ENCODE measurements around the gene MAD2L2.

Gene MAD2L2

GRCh38 chr1:11680270-11681070, 478 bp downstream of the MAD2L2 start:
- no peak for DNase-seq

GRCh38 chr1:11678442-11678841, 2.5 kb downstream of the MAD2L2 start:
- DNase-seq = no peak

- no peak for DNase-seq
These were observed 4.4 kb downstream of the MAD2L2 start for GRCh38 chr1:11676386-11677103.

GRCh38 chr1:11675325-11675724, 5.6 kb downstream of the MAD2L2 start:
- DNase-seq = no peak

DNA sequence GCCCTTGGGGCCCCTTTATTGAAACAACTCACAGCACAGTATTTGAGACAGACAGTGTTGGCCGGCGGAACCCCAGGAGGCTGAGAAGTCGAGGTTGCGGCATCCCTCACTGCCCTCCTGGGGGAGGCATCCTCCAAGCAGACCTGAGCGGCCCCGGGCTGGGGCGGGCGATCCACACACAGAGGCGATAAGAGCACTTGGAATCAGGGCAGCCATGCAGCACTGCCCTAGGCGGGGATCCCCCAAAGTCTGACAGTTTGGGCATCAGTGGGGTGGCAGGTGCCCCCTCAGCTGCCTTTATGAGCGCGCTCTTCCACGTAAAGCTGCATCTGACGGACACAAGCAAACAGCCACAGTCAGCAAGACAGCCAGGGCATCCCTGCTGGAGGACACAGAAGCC, 6.5 kb downstream of the MAD2L2 start:
- no peak for DNase-seq

GRCh38 chr1:11673089-11673769, 7.7 kb downstream of the MAD2L2 start:
- DNase-seq = no peak

DNA sequence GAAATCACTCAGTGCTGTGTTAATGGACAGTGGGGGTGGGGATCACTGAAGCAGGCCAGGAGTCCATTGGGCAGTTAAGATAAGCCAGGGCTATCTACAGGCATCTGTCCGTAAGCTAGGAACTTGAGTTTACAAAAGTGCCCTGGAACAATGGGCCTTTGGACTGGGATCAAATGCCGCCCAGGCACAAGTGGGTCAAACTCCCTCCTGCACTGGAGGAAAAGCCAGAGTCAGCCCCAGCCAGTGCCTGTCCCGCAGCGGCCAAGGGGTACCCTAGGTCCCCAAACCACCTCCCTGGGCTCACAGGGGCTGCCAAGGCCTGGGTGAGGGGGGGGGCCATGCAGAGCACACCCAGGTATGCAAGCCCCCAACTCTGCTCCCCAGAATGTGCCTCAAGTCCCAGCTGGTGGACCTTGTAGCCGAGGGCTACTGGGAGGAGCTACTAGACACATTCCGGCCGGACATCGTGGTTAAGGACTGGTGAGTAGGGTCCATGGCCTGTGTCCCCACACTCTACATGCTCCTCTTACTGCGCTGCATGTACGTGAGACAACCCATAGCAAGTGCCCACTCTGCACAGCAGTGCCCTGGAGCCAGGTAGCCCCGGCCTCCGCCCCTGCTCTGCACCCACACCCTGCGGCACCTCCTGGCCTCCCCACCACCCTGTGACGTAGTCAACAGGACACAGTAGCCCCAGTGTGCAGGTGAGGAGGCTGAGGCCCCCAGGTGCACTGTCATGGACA, 9.2 kb downstream of the MAD2L2 start:
- DNase-seq = no peak

DNA sequence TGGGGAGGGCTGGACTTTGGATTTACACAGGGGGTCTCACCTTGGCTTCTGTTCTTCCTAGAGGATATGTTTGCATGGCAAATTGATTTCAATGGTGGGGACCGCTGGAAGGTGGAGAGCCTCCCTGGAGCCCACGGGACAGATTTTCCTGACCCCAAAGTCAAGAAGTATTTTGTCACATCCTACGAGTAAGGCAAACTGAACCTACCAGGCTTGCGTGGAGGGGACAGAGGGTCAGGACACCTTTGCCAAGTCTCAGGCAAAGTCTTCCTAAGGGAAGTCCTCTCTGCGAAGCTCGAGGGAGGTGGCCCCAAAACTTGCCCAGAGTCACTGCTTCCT, 9.8 kb downstream of the MAD2L2 start:
- DNase-seq = no peak

- DNase-seq = no peak
These were observed 10.2 kb downstream of the MAD2L2 start for GRCh38 chr1:11670747-11671146.

DNA sequence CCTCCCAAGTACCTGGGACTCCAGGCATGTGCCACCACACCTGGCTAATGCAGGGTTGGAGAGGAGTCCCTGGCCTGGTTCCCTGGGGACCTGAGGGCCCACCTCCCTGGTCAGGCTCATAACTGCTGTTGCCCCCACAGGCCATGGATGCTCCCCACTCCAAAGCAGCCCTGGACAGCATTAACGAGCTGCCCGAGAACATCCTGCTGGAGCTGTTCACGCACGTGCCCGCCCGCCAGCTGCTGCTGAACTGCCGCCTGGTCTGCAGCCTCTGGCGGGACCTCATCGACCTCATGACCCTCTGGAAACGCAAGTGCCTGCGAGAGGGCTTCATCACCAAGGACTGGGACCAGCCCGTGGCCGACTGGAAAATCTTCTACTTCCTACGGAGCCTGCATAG, 12.4 kb downstream of the MAD2L2 start:
- DNase-seq = no peak

DNA sequence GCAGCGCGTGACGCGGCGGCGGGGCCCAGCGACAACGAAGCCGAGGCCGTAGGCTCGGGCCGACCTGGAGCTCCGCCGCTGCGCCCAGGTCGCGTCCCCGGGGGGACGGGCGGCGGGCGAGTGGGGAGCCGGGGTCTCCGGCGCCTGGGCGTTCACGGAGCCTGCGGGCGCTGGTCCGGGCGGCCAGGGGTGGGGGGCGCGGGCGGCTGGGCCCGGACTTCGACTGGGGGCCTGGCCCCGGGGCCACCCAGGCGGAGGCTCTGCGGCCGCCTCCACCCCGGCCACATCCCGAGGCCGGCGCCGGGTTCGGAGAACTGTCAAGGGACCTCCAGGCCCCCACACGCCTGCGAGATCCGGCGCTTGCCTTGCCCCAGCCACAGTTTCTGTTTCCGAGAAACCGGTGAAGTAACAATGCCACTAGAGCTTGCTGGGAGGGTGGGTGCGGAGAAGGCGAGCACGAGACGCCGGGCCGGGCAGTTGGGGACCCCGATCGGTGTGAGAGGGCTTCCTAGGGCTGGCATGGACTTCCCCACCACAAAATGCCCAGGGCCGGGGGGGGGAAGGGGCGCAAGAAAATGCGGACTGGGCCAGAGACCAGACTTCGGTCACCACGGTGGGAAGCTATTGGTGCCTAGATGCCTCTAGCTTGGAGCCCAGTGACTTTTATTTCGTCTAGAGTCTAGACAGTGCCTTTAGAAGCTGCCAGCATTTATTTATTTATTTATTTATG, 16.4 kb downstream of the MAD2L2 start:
- no peak for DNase-seq

GRCh38 chr1:11661103-11661502, 19.8 kb downstream of the MAD2L2 start:
- no peak for DNase-seq

GRCh38 chr1:11659748-11660147, 21.2 kb downstream of the MAD2L2 start:
- no peak for DNase-seq

GRCh38 chr1:11658542-11658941, 22.4 kb downstream of the MAD2L2 start:
- no peak for DNase-seq

- DNase-seq = no peak
These were observed 23.3 kb downstream of the MAD2L2 start for GRCh38 chr1:11657654-11658053.

- DNase-seq = no peak
These were observed 25.8 kb downstream of the MAD2L2 start for GRCh38 chr1:11654939-11655808.

DNA sequence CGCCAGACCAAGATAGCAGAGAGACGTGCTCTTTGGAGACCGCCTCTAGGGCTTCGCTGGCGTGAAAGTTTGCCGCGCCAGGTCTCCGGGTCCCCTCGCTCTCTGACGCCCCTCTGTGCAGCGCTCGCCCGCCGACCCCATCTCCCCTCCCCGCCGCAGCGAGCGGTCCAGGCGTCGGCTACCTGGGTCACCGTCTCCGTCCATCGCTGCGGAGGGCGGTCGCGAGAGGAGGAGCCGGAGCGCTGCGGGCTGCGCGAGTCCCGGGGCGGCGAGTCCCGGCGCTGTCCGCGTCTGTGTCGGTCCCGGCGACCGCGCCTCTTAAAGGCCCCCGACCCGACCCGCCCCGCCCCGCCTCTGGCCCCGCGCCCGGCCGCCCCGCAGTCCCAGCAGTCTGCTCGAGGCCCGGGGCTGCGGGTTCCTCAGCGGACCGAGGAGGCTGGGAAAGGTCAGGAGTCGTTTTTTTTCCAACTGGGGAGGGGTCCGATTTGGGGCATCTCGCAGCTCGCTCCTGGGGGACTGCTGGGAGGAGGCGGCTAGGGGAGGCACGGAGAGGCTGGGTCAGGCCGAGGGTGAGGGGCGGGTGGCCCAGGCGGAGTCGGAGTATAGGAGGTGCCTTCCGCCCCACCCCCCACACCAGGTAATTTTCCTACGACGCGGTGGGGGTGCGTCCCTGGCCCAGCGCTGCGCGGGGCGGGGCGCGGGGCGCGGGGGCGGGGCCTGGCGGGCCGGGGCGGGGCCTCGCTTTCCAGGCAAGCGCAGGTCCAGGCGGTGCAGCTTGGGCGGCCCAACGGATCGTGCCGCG, 26.6 kb downstream of the MAD2L2 start, which contains the start of the genes FBXO2 and FBXO44:
FBXO2 (minus strand) TSS at position 293 of the 802 bp plus-strand sequence; CDS start at position 204, 89 bp downstream.
FBXO44 (plus strand) TSS at position 741 of the 802 bp plus-strand sequence. CDS start 959 bp downstream, outside the sequence.
- no peak for DNase-seq

DNA sequence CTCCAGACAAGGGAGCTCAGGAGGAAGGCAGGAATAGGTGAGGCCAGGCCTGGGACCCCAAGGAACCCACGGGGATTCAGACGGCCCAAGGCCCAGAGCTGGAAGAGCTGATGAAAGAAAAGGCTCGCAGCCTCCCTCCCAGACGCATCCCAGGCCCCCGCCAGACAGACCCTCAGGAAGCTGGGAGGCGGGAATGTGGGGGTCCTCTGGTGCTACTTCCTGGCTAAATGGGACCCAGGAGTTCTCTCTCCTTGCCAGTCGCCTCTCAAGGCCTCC, 27.1 kb downstream of the MAD2L2 start:
- no peak for DNase-seq

DNA sequence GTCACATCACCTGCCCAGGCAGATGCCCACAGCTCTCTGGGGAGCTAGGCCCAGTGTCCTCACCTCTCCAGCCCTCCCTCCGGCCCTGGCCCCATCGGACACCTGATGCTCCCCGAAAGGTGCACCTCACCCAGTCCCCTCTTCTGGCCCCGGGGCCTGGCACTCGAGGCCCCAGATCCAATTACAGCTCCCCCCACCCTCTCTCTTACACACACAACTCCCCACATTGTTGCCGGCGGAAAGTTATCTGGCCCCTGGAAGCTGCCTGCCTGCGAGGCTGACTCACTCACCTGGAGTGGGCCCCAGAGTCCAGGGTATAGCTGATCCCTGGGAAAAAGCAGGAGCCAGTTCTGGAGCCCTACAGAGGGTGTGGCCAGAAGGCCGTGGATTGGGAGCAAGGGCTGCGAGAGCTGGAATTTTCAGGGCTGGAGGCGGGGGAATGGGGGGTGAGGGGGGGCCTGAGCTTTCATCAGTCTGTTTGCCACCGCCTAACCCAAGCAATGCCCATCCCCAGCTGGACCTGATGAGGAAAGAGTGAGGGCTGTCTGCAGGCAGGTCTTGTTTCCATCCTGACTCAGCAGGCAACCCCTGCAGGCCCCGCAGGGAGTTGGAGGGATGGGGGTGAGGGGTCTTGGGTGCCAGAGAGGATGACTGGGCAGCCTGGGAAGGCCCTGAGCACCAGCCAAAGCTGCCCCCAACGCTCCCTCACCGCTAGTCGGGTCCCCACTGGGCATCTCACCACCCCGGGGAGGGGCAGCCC, 27.7 kb downstream of the MAD2L2 start:
- DNase-seq = no peak

All from NCI-H524 treated with DMSO at 0.1 percent for 48 hours (cell line).